DOHH2 (cell line): ENCODE data around the gene TMEM39B.

Experiments
- EZH2phosphoT487 ChIP-seq: fragments of 200-600 bp; sonication (generic); IDR thresholded peaks from 2 replicates; pipeline ENCODE4 v1.6.1; 2017; ENCODE audit warnings: borderline replicate concordance, mild to moderate bottlenecking, antibody characterized with exemption, low read length, moderate library complexity, mixed read lengths
- TF ChIP-seq, protein P1 (sequence below): fragments of 200-600 bp; sonication (generic); IDR thresholded peaks from one replicate; pipeline ENCODE4 v1.5.1; 2014; ENCODE audit warnings: antibody characterized with exemption, mild to moderate bottlenecking, low read depth, low read length; ENCODE audit not compliant: poor library complexity, severe bottlenecking

DNA sequence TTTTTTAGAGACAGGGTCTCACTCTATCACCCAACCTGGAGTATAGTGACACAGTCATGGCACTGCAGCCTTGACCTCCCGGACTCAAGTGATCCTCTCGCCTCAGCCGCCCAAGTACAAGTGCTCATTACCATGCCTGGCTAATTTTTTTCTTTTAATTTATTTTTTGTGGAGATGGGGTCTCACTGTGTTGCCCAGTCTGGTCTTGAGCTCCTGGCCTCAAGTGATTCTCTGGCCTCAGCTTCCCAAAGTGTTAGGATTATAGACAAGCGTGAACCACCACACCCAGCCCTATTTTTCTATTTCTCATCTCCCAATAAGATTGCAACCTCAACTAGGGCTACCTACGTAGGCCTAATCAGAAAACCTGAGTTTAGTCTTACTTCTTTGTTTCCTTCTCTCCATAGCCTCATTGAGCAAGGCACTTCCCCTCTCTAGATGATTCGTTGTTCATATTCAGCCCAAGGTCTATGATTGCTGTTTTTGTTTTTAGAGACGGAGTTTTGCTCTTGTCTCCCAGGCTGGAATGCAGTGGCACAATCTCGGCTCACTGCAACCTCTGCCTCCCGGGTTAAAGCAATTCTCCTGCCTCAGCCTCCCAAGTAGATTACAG is 34.0 kb downstream of the TMEM39B start:
- TF ChIP-seq, protein P1, sequence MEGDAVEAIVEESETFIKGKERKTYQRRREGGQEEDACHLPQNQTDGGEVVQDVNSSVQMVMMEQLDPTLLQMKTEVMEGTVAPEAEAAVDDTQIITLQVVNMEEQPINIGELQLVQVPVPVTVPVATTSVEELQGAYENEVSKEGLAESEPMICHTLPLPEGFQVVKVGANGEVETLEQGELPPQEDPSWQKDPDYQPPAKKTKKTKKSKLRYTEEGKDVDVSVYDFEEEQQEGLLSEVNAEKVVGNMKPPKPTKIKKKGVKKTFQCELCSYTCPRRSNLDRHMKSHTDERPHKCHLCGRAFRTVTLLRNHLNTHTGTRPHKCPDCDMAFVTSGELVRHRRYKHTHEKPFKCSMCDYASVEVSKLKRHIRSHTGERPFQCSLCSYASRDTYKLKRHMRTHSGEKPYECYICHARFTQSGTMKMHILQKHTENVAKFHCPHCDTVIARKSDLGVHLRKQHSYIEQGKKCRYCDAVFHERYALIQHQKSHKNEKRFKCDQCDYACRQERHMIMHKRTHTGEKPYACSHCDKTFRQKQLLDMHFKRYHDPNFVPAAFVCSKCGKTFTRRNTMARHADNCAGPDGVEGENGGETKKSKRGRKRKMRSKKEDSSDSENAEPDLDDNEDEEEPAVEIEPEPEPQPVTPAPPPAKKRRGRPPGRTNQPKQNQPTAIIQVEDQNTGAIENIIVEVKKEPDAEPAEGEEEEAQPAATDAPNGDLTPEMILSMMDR = no peak
- TF ChIP-seq EZH2phosphoT487 = no peak
